HG02571 (cell line): Measurements from ENCODE around the gene LPCAT1.
A peak's percentile ranks its signal among the peaks of the same experiment; 100 is the strongest.
"Not testable (repeated sequence)": the region's sequence is repeated elsewhere in the genome, so short reads cannot be mapped to it uniquely, and the experiment has no call there.

Experiments used
- ATAC-seq: cut with Tn5 transposase; IDR thresholded peaks from one replicate; pipeline ENCODE4 v1.9.1; 2021; ENCODE audit warnings: mild to moderate bottlenecking, moderate library complexity; ENCODE audit not compliant: unreplicated experiment

Gene LPCAT1

GRCh38 chr5:1510151-1510561, 13.6 kb downstream of the LPCAT1 start:
- ATAC-seq = no peak

- no peak for ATAC-seq
These were observed 14.2 kb downstream of the LPCAT1 start for GRCh38 chr5:1509346-1510085.

DNA sequence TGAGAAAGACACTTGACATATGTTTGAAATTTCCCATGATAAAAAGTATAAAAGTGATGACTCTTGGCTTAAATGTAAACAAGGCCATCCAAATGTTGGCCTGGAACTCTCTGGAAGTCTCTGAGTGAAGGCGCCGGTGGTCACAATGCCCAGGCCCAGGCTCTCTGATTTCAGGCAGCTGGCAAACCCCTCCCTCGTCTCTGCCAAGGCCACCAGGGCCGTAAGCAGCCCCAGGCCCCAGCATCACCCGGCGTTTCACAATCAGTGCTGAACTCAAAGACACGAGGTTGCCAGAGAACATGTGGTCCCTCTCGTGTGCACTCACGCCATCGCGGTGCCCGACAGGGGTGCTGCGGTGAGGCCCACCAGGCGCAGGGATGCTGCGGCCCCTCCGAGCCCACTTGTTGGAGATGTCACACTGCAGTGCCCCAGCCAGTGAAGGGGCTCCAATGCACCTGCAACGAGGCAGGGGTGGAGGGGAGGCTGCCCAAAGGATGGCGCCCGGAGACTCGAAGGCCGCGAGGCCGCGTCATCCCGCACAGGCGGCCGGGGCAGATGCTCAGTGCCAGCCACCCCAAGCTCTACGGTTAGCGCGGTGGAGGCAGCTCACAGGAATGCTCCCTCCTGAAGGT, 15.0 kb downstream of the LPCAT1 start:
- ATAC-seq = no peak

DNA sequence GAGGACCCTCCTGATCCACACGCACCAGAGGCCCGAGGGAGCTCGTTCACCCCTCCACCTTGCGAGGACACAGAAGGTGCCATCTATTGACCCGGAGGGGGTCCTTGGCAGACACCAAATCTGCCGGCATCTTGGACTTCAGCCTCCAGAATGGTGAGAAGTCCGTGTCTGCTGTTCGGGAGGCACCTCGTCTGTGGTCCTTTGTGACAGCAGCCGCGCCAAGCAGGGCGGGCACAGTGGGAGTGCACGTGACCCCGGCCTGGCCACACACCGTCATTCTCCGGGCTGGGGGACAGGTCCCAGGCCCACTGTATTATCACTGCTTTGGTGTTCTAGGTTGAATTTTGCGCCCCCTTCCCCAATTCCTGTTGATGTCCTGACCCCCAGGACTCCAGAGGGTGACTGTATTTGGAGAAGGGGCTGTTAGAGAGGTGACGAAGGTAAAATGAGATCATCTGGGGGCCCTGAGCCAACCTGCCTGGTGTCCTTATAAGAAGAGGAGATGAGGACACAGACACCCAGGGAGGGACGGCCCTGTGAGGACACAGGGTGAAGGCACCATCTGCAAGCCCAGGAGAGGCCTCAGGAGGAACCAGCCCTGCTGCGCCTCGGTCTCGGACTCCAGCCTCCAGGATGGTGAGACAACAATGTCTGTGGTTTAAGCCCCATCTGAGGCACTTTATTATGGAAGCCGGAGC, 15.7 kb downstream of the LPCAT1 start:
- ATAC-seq = no peak

DNA sequence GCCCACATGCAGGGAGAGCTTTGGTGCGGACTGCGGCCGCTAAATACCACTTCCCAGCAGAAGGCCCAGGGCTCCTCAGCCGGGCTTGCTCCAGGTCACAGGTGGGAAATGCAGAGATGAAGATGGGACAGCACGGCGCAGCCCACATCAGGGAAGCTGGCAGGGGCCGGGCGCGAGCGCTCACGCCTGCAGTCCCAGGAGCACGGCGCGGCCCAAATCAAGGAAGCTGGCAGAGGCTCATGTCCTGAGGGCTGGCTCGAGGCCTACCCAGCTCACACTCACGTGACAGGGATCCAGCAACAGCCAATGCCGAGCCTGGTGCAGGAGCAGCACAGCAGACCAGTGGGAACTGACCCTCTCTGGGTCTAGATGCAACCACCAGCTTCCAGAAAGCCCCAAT, 16.3 kb downstream of the LPCAT1 start:
- no peak for ATAC-seq

DNA sequence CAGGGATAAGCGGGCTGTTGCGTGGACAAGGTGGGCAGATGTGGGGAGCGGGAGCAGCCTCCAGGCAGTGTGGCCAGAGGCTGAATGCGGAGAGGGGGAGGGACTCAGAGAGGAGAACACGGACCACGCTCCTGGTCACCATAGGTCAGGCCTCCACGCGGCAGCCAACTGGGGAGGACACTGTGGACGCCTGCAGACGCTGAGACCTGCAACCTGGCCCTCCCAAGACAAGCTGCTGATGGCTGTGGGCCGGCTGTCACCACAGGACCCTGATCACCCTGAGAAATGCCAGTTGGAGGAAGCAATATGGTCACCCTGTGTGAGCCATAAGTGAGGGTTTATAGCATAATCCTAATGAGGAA, 16.8 kb downstream of the LPCAT1 start:
- no peak for ATAC-seq

DNA sequence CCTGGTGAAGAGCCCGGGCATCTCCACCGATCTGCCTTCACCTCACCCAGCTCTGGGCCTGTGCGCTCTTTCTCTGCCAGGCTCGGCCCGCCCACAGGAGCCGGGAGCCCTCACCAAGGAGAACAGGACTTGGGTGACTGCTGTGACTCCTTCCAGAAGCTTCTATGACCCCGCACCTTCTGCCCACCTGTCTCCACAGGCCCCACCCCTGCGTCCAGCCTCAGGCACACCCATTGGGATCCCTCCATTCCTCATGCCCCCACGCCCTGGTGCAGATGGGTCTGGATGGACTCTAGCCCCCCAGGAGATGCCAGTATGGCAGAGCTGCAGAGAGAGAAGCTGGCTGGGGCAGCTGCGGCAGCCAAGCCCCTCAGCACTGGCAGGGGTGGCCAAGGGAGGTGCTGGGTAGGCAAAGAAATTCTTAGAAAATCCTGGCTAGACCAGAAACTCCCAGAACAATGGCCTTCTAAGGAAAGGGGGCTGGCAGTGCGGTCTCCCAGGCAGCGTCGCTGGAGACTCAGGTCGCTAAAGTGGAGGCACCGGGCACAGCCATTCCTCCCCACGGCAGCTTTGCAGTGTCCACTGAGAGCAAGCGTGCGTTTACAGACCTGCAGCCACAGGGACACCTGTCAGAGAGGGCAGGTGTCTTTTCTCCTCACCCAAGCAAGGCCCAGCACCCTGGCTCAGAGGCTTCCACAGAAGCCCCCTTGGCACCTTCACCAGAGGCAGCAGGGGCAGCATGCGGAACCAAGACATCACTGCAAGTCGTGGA, 17.3 kb downstream of the LPCAT1 start:
- no peak for ATAC-seq

- no peak for ATAC-seq
These were observed 18.1 kb downstream of the LPCAT1 start for GRCh38 chr5:1505506-1506241.

- not testable (repeated sequence) for ATAC-seq
These were observed 18.7 kb downstream of the LPCAT1 start for GRCh38 chr5:1505089-1505488.

GRCh38 chr5:1504617-1505016, 19.1 kb downstream of the LPCAT1 start:
- ATAC-seq = no peak

DNA sequence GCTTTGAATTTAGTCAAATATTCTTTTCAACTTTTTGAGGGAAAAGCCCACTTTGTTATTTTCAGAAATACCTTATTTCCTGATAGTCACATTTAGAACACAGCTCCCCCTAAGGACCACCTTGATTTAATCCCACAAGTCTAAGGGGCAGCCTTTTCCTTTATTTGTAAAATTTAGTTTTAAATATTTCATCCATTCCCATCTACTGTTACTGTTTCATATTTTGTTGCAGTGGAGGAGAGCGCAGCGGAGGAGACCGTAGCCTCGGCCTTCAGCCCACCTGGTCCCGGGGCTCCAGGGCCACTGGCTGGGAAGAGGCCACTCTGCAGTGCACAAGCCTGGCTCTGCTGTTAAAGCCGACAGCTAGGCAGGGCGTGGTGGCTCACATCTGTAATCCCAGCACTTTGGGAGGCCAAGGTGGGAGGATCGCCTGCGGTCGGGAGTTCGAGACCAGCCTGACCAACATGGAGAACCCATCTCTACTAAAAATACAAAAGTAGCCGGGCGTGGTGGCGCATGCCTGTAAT, 19.6 kb downstream of the LPCAT1 start:
- ATAC-seq = no peak

- peak; percentile 22 for ATAC-seq
These were observed 20.3 kb downstream of the LPCAT1 start for GRCh38 chr5:1503241-1504068.

DNA sequence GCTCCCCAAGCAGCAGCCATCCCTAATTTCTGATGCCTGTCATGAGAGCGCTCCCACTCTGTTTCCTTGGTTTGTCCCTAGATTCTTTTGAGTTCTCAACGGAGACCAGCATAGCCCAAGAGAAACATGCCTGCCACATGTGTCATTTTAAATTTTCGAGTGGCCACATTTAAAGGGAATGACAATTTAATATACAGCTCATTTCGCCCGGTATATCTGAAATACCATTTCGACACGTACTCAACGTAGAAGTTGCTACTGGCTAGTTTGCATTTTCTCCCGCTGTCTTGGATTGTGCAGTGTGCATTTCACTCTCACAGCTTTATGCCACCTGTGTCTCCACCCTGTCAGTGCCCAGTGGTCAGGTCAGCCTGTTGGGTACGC, 21.0 kb downstream of the LPCAT1 start:
- ATAC-seq = no peak

- no peak for ATAC-seq
These were observed 21.6 kb downstream of the LPCAT1 start for GRCh38 chr5:1502046-1502736.

- no peak for ATAC-seq
These were observed 22.3 kb downstream of the LPCAT1 start for GRCh38 chr5:1501372-1502045.

- ATAC-seq = no peak
These were observed 23.2 kb downstream of the LPCAT1 start for GRCh38 chr5:1500411-1501091.

- ATAC-seq = no peak
These were observed 23.9 kb downstream of the LPCAT1 start for GRCh38 chr5:1499851-1500250.
